Measurements from ENCODE around the gene GTPBP2. TPM values are rescaled to one million over a fixed set of nuclear protein-coding genes. Genes with fewer than 3 reads are reported as not detected.

The GTPBP2 gene
- total and polyA plus RNA-seq, 2 of the 13 experiments (the other 11 are each of a cell fraction or from before 2014, with no cell fraction given) = 26.9 to 88.2 TPM

DNA sequence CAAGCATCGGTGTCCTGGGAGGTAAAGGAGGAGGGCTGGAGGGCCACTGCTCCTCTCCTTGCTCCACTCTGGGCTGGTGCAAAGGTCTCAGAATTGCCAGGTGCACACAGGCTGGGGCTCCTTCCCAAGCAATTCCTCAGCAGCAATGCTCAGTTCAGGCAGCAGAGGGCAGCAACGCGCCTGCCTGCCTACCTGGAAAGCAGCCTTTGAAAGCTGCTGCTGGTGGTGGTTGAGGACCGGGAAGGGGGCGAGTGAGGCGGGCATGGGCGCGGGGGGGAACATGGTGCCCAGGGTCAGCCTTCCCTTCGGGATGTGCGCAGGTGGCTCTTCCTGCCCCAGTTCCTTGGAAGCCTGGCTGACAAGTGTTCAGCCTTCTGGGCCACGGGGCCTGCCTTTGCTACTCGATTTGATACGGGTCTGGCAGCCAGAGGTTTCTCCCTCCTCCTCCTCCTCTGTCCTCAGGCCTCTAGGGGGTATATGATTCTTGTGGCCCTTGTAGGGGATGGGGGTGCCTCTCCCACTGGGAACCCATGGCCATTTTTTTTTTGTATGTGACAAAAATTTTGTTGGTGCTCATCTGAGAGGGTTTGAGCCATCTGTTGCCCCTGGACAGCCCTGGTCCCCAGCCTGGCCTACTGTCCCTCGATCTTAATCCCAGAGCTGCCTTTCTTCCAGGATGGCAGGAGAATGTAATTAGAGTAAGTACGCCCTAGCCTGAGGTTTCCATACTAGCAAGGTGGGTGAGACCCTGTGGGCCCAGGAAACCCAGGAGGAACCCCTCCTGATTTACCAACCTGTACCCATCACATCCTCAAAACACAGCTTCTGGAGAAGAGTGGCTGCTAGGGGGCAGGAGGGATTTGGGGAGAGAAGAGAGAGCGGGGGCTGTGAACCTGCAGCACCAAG, 38.4 kb upstream of the GTPBP2 start (continued):
- peak; percentile 44; the same call in 1 of the 2 replicates for TF ChIP-seq ZNF746 (CRISPR knock-in tag; IDR thresholded peaks at IDR 0.05)
- peak; percentile 26; the same call in 1 of the 2 replicates for TF ChIP-seq ZNF547 (CRISPR knock-in tag; IDR thresholded peaks at IDR 0.05)
- no peak for TF ChIP-seq TFDP2 (CRISPR knock-in tag; IDR thresholded peaks at IDR 0.05)
- 0 out of 2 replicates have a peak, but pooled peaks have one; percentile 17 for TF ChIP-seq CEBPG (CRISPR knock-in tag; IDR thresholded peaks at IDR 0.05)
- TF ChIP-seq KLF16 (CRISPR knock-in tag; IDR thresholded peaks at IDR 0.05) = peak in 1 of 2 experiments; percentile 15; a peak in 1 of 4 replicates
- peak; percentile 66; the same call in 1 of the 2 replicates for TF ChIP-seq NRL (CRISPR knock-in tag; IDR thresholded peaks at IDR 0.05; ENCODE audit: borderline replicate concordance)
- TF ChIP-seq LCORL (IDR thresholded peaks at IDR 0.05) = no peak
- TF ChIP-seq LCORL (CRISPR knock-in tag; IDR thresholded peaks at IDR 0.05) = peak; percentile 72
- TF ChIP-seq MXD1 (CRISPR knock-in tag; IDR thresholded peaks at IDR 0.05) = 0 out of 2 replicates have a peak, but pooled peaks have one; percentile 32
- TF ChIP-seq ZNF138 (CRISPR knock-in tag; IDR thresholded peaks at IDR 0.05; ENCODE audit: low read depth) = peak; percentile 70; the same call in 1 of the 2 replicates
- peak; percentile 30 for TF ChIP-seq SRSF1 (optimal IDR thresholded peaks at IDR 0.05; ENCODE audit: low read depth, low read length)
- TF ChIP-seq SMYD3 (CRISPR knock-in tag; IDR thresholded peaks at IDR 0.05) = 0 out of 2 replicates have a peak, but pooled peaks have one; percentile 4
- TF ChIP-seq, protein P1, sequence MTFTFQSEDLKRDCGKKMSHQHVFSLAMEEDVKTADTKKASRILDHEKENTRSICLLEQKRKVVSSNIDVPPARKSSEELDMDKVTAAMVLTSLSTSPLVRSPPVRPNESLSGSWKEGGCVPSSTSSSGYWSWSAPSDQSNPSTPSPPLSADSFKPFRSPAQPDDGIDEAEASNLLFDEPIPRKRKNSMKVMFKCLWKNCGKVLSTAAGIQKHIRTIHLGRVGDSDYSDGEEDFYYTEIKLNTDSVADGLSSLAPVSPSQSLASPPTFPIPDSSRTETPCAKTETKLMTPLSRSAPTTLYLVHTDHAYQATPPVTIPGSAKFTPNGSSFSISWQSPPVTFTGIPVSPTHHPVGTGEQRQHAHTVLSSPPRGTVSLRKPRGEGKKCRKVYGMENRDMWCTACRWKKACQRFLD (CRISPR knock-in tag; IDR thresholded peaks at IDR 0.05; ENCODE audit: borderline replicate concordance) = no peak; the same call in 1 of the 2 replicates
- peak; percentile 58; the same call in 1 of the 2 replicates for TF ChIP-seq BHLHE40 (IDR thresholded peaks at IDR 0.05; ENCODE audit: low read length)
- TF ChIP-seq HNRNPLL (IDR thresholded peaks at IDR 0.05; ENCODE audit: low read depth, low read length, poor library complexity, severe bottlenecking) = peak; percentile 57
- peak; percentile 30; the same call in 1 of the 2 replicates for TF ChIP-seq KAT8 (CRISPR knock-in tag; IDR thresholded peaks at IDR 0.05)
- no peak; the same call in 1 of the 2 replicates for TF ChIP-seq ZNF816 (CRISPR knock-in tag; IDR thresholded peaks at IDR 0.05; ENCODE audit: borderline replicate concordance)
- TF ChIP-seq ZNF646 (CRISPR knock-in tag; IDR thresholded peaks at IDR 0.05) = no peak
- no peak for TF ChIP-seq NONO (IDR thresholded peaks at IDR 0.05)
- TF ChIP-seq NONO (CRISPR knock-in tag; conservative IDR thresholded peaks at IDR 0.05) = peak; percentile 87
